ENCODE measurements around the gene APOC1.

The APOC1 gene

DNA sequence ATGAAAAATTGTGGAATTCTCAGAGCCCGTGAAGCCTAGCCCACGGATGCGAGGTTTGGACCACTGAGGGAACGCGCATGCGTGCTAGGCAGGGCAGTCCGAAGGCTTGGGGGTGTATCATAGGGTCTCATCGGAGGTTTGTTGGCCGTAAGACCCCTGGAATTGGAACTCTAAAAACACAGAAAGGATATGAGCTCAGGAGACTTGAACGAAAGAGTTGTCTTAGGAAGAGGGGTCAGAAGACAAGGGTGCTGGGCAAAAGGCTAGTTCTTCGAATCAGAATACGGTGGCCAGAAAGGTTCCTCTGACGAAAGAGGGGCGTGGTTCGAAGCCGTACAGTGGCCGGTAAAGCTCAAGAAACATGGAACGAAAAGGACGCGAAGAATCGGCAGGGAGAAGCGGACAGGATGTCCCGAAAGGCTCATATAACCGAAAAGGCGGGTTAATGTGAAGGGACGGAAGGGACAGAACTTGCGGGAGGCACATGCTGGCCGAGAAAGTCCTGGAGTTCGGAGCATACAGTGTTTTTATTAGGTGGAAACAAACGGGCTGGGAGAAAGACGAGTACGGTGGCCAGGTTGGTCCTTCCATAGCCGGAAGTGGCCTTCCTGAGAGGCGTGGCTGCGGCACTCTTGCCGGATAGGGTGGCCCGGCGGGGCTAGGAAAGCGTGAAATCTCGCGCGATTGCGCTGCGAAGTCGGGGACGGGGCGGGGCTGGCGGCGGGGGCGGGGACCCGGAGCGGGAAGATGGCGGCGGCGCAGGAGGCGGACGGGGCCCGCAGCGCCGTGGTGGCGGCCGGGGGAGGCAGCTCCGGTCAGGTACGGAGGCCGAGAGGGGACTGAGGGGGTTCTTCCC is 40.5 kb downstream of the APOC1 start, which contains the start of gene CLPTM1:
CLPTM1 (plus strand) TSS at position 732 of the 856 bp plus-strand sequence; CDS start at position 748, 16 bp downstream.
- peak within 1 kb of the TSS; percentile 77 for H3K4me3 ChIP-seq (ENCODE audit: low read depth, low read length, poor library complexity, severe bottlenecking)
- H3K79me2 ChIP-seq (ENCODE audit: insufficient read depth, low read length) = peaks cover 46% of the 10 kb centered on the region
- H2AFZ ChIP-seq (ENCODE audit: low read length) = no peak within 1 kb of the TSS
- H3K4me1 ChIP-seq (ENCODE audit: insufficient read depth, low read length, severe bottlenecking) = peaks cover 45% of the 10 kb centered on the region
- H3K9me3 ChIP-seq (ENCODE audit: low read length) = no peaks in the 10 kb centered on the region
- H3K9ac ChIP-seq (ENCODE audit: low read length) = peak within 1 kb of the TSS; percentile 93
- H3K9me2 ChIP-seq (ENCODE audit: low read depth, low read length) = no peaks in the 10 kb centered on the region
- TF ChIP-seq, protein P1, sequence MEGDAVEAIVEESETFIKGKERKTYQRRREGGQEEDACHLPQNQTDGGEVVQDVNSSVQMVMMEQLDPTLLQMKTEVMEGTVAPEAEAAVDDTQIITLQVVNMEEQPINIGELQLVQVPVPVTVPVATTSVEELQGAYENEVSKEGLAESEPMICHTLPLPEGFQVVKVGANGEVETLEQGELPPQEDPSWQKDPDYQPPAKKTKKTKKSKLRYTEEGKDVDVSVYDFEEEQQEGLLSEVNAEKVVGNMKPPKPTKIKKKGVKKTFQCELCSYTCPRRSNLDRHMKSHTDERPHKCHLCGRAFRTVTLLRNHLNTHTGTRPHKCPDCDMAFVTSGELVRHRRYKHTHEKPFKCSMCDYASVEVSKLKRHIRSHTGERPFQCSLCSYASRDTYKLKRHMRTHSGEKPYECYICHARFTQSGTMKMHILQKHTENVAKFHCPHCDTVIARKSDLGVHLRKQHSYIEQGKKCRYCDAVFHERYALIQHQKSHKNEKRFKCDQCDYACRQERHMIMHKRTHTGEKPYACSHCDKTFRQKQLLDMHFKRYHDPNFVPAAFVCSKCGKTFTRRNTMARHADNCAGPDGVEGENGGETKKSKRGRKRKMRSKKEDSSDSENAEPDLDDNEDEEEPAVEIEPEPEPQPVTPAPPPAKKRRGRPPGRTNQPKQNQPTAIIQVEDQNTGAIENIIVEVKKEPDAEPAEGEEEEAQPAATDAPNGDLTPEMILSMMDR (IDR thresholded peaks at IDR 0.05; ENCODE audit: low read length) = no peak
- H3K36me3 ChIP-seq (ENCODE audit: insufficient read depth, low read length) = peaks cover 3% of the 10 kb centered on the region; the same call in 1 of the 2 replicates
- no peaks in the 10 kb centered on the region for H4K20me1 ChIP-seq (ENCODE audit: insufficient read depth, low read length)
- H3F3A ChIP-seq (ENCODE audit: insufficient read depth, low read length) = no peaks in the 10 kb centered on the region
- peak within 1 kb of the TSS; percentile 84 for H3K27ac ChIP-seq (ENCODE audit: low read depth, low read length, poor library complexity, severe bottlenecking)
- peak within 1 kb of the TSS; percentile 97 for H3K4me2 ChIP-seq (ENCODE audit: low read length)
- H3K27me3 ChIP-seq (ENCODE audit: insufficient read depth, low read length) = no peaks in the 10 kb centered on the region

- H3K9me2 ChIP-seq (ENCODE audit: low read depth, low read length) = no peaks in the 10 kb centered on the region
- H3K9me3 ChIP-seq (ENCODE audit: low read length) = no peaks in the 10 kb centered on the region
- H3K4me1 ChIP-seq (ENCODE audit: insufficient read depth, low read length, severe bottlenecking) = peaks cover 54% of the 10 kb centered on the region
- no peaks in the 10 kb centered on the region for H3F3A ChIP-seq (ENCODE audit: insufficient read depth, low read length)
- TF ChIP-seq EZH2 (IDR thresholded peaks at IDR 0.05; ENCODE audit: borderline replicate concordance, low read length) = no peak
- TF ChIP-seq, protein P1 (IDR thresholded peaks at IDR 0.05; ENCODE audit: low read length) = no peak
- no peaks in the 10 kb centered on the region for H4K20me1 ChIP-seq (ENCODE audit: insufficient read depth, low read length)
- peaks cover 3% of the 10 kb centered on the region; the same call in 1 of the 2 replicates for H3K36me3 ChIP-seq (ENCODE audit: insufficient read depth, low read length)
- H2AFZ ChIP-seq (ENCODE audit: low read length) = no peak overlapping the region
- H3K79me2 ChIP-seq (ENCODE audit: insufficient read depth, low read length) = peaks cover 52% of the 10 kb centered on the region
- H3K27me3 ChIP-seq (ENCODE audit: insufficient read depth, low read length) = no peaks in the 10 kb centered on the region
- peak overlapping the region; percentile 84 for H3K27ac ChIP-seq (ENCODE audit: low read depth, low read length, poor library complexity, severe bottlenecking)
- peak overlapping the region; percentile 93 for H3K9ac ChIP-seq (ENCODE audit: low read length)
- peak overlapping the region; percentile 77 for H3K4me3 ChIP-seq (ENCODE audit: low read depth, low read length, poor library complexity, severe bottlenecking)
- H3K4me2 ChIP-seq (ENCODE audit: low read length) = peak overlapping the region; percentile 97
Measured at GRCh38 chr19:44955505-44956439, 41.4 kb downstream of the APOC1 start.

- no peaks in the 10 kb centered on the region for H4K20me1 ChIP-seq (ENCODE audit: insufficient read depth, low read length)
- H3F3A ChIP-seq (ENCODE audit: insufficient read depth, low read length) = no peaks in the 10 kb centered on the region
- no peaks in the 10 kb centered on the region for H3K9me2 ChIP-seq (ENCODE audit: low read depth, low read length)
- peaks cover 13% of the 10 kb centered on the region; the same call in 1 of the 2 replicates for H3K36me3 ChIP-seq (ENCODE audit: insufficient read depth, low read length)
- peak overlapping the region; percentile 77 for H3K4me3 ChIP-seq (ENCODE audit: low read depth, low read length, poor library complexity, severe bottlenecking)
- H3K9ac ChIP-seq (ENCODE audit: low read length) = peak overlapping the region; percentile 93; the same call in 1 of the 2 replicates
- H3K27me3 ChIP-seq (ENCODE audit: insufficient read depth, low read length) = no peaks in the 10 kb centered on the region
- no peak for TF ChIP-seq EZH2 (IDR thresholded peaks at IDR 0.05; ENCODE audit: borderline replicate concordance, low read length)
- TF ChIP-seq, protein P1 (IDR thresholded peaks at IDR 0.05; ENCODE audit: low read length) = no peak
- H3K4me2 ChIP-seq (ENCODE audit: low read length) = peak overlapping the region; percentile 97
- H3K27ac ChIP-seq (ENCODE audit: low read depth, low read length, poor library complexity, severe bottlenecking) = peak overlapping the region; percentile 84
- no peaks in the 10 kb centered on the region for H3K9me3 ChIP-seq (ENCODE audit: low read length)
- peaks cover 52% of the 10 kb centered on the region for H3K79me2 ChIP-seq (ENCODE audit: insufficient read depth, low read length)
- H3K4me1 ChIP-seq (ENCODE audit: insufficient read depth, low read length, severe bottlenecking) = peaks cover 66% of the 10 kb centered on the region
- no peak overlapping the region for H2AFZ ChIP-seq (ENCODE audit: low read length)
Measured at GRCh38 chr19:44957526-44957925, 43.1 kb downstream of the APOC1 start.
